ENCODE data around the gene GCNT1.

DNA sequence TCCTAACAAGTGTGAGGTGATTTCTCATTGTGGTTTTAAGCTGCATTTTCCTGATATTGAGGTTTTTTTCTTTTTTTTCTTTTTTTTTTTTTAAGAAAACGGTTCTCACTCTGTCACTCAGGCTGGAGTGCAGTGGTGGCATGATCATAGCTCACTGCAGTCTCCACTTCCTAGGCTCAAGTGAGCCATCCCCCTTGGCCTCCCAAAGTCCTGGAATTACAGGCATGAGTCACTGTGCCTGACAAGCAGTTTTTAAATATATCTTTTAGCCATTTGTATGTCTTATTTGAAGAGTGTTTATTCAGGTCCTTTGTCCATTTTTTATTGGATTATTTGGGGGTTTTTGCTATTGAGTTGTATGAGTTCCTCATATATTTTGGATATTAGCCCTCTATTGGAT lies 53.8 kb downstream of the GCNT1 start:
- TF ChIP-seq, protein P1, sequence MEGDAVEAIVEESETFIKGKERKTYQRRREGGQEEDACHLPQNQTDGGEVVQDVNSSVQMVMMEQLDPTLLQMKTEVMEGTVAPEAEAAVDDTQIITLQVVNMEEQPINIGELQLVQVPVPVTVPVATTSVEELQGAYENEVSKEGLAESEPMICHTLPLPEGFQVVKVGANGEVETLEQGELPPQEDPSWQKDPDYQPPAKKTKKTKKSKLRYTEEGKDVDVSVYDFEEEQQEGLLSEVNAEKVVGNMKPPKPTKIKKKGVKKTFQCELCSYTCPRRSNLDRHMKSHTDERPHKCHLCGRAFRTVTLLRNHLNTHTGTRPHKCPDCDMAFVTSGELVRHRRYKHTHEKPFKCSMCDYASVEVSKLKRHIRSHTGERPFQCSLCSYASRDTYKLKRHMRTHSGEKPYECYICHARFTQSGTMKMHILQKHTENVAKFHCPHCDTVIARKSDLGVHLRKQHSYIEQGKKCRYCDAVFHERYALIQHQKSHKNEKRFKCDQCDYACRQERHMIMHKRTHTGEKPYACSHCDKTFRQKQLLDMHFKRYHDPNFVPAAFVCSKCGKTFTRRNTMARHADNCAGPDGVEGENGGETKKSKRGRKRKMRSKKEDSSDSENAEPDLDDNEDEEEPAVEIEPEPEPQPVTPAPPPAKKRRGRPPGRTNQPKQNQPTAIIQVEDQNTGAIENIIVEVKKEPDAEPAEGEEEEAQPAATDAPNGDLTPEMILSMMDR (IDR thresholded peaks at IDR 0.05): no peak
- no peak for TF ChIP-seq EP300 (IDR thresholded peaks at IDR 0.05)

All from ovary (tissue), 3 donors.